T-cell (primary cell): Measurements from ENCODE around the gene CXCR2. TPM values are rescaled to one million over a fixed set of nuclear protein-coding genes. Genes with fewer than 3 reads are reported as not detected.

ENCODE experiments used
- ATAC-seq, 4 experiments: fragments of 200-7000 bp in 3 of 4; fragments of 150-1000 bp in 1 of 4; cut with Tn5 transposase; replicated peaks in 1 of 4; 1 replicate in 3 of 4; 2 replicates in 1 of 4; pipeline ENCODE4 v1.10.0; 2021; ENCODE audit warnings: moderate library complexity in 3 of 4, mild to moderate bottlenecking in 2 of 4, moderate number of reproducible peaks in 1 of 4
- CTCF ChIA-PET, 2 donors: fragments of 300-600 bp; sonication (Branson Sonifier 250); formaldehyde crosslinking; loops; one replicate each; lab custom pipeline; 2022; ENCODE audit warnings: antibody characterized with exemption in 2 of 2; lab: Charles Lee
- POLR2A ChIA-PET, 2 donors: fragments of 300-600 bp; sonication (Branson Sonifier 250); formaldehyde crosslinking; loops; one replicate each; lab custom pipeline; 2022; ENCODE audit warnings: antibody characterized with exemption in 2 of 2; lab: Charles Lee
- DNase-seq, 35 experiments: peaks; one replicate each; pipeline versions ENCODE4 v3.0.0 to v3.0.0-alpha.2; 2013 to 2023
- H3K27ac ChIP-seq: one replicate; pipeline ENCODE4 v1.5.1; 2013; ENCODE audit warnings: low read length
- H3K27me3 ChIP-seq, 2 experiments: replicated peaks in 1 of 2; 1 replicate in 1 of 2; 2 replicates in 1 of 2; pipeline versions ENCODE4 v1.6.1 to v1.7.0; 2013; ENCODE audit warnings: low read length in 1 of 2, mixed read lengths in 1 of 2; ENCODE audit not compliant: control insufficient read depth in 2 of 2, insufficient read depth in 2 of 2; ENCODE audit errors: extremely low read depth in 1 of 2
- H3K36me3 ChIP-seq, 2 donors: 1 replicate in 1 of 2; 2 replicates in 1 of 2; pipeline versions ENCODE4 v1.6.1 to v1.7.0; 2013; ENCODE audit warnings: low read length in 1 of 2; ENCODE audit not compliant: control insufficient read depth in 2 of 2, insufficient read depth in 1 of 2; ENCODE audit errors: extremely low read depth in 1 of 2
- H3K4me1 ChIP-seq, 2 experiments: 1 replicate in 1 of 2; 2 replicates in 1 of 2; pipeline versions ENCODE4 v1.6.1 to v1.7.0; 2013; ENCODE audit warnings: low read length in 2 of 2, mixed read lengths in 1 of 2; ENCODE audit not compliant: insufficient read depth in 2 of 2, control insufficient read depth in 1 of 2; ENCODE audit errors: extremely low read depth in 1 of 2
- H3K4me3 ChIP-seq, 2 donors: 1 replicate in 1 of 2; 2 replicates in 1 of 2; pipeline versions ENCODE4 v1.5.1 to v1.7.0; 2013; ENCODE audit warnings: mild to moderate bottlenecking in 2 of 2, low read length in 1 of 2, moderate library complexity in 1 of 2; ENCODE audit not compliant: control insufficient read depth in 1 of 2; ENCODE audit errors: extremely low read depth in 1 of 2
- H3K9me3 ChIP-seq: 2 replicates; pipeline ENCODE4 v1.7.0; 2013
- H3K27ac Mint-ChIP-seq, 2 donors: one replicate each; pipeline ENCODE4 v1.8.0; 2020 to 2021; ENCODE audit warnings: mild to moderate bottlenecking in 2 of 2, mixed read lengths in 2 of 2
- H3K27me3 Mint-ChIP-seq, 2 donors: one replicate each; pipeline ENCODE4 v1.8.0; 2021 to 2022; ENCODE audit warnings: mixed read lengths in 2 of 2
- H3K36me3 Mint-ChIP-seq: one replicate; pipeline ENCODE4 v1.8.0; 2021; ENCODE audit warnings: mixed read lengths
- H3K4me1 Mint-ChIP-seq, 3 donors: one replicate each; pipeline ENCODE4 v1.8.0; 2020 to 2022; ENCODE audit warnings: mixed read lengths in 3 of 3, mild to moderate bottlenecking in 1 of 3
- H3K4me3 Mint-ChIP-seq, 3 donors: one replicate each; pipeline ENCODE4 v1.8.0; 2020 to 2022; ENCODE audit warnings: mild to moderate bottlenecking in 3 of 3, mixed read lengths in 3 of 3, moderate library complexity in 3 of 3
- H3K9me3 Mint-ChIP-seq, 3 donors: one replicate each; pipeline ENCODE4 v1.8.0; 2020 to 2022; ENCODE audit warnings: mixed read lengths in 3 of 3
- WGBS: methylation state at CpG from one replicate; pipeline ENCODE4 v1.1.5; 2013; ENCODE audit warnings: missing lambda C conversion rate; ENCODE audit not compliant: insufficient coverage; 5-methylcytosine and 5-hydroxymethylcytosine counted together
- total RNA-seq, 35 experiments: library from RNA in 6 of 35; stranded (reverse) in 6 of 35; fragments of 120-200 nt in 1 of 35; gene quantifications; one replicate each; pipeline versions ENCODE4 v1.2.1 to v1.2.4 and lab custom pipeline; 2013 to 2026

CXCR2 gene
- total RNA-seq, 5 donors from 2014 or later (not counting 1 experiment from before 2014, with no cell fraction given): 0.46 to 0.56 (median 0.54) TPM; not detected in 2

DNA sequence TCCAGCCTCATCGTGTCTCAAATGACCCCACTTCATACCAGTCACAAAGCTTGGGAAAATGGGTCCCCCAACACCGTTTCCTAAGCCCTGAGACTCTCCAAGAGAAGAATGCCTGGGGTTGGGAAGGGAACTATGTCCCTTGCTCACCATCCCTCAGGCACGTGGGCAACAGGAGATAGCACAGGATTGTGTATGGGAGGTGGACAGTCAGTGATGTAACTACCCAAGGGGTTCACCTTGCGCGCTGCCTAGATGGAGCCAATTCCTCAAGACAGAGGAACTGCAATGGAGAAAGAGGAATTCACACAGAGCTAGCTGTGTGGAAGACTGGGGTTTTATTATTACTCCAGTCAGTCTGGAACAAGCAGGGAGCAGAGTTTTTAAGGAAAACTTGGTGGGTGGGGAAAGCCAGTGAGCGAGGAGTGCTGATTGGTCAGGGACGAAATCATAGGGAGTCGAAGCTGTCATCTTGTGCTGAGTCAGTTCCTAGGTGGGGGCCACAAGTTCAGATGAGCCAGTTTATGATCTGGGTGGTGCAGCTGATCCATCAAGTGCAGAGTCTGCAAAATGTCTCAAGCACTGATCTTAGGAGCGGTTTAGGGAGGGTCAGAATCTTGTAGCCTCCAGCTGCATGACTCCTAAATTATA, 54.8 kb downstream of the CXCR2 start:
- Mint-ChIP-seq H3K9me3 (no peaks in the 10 kb centered on the region), H3K4me1 (peaks cover 0 to 2% (median 0%) of the 10 kb centered on the region in 3 donors), H3K4me3 (no peak overlapping the region), H3K27me3 (peaks cover 0 to 10% of the 10 kb centered on the region in 2 donors), H3K27ac (no peak overlapping the region), H3K36me3 (no peaks in the 10 kb centered on the region)
- H3K4me1 ChIP-seq: no peaks in the 10 kb centered on the region
- WGBS: 52% methylated on average over 5 of the region's 9 CpGs
- H3K36me3 ChIP-seq: no peaks in the 10 kb centered on the region
- no peak overlapping the region for H3K4me3 ChIP-seq
- H3K9me3 ChIP-seq: no peaks in the 10 kb centered on the region
- H3K27me3 ChIP-seq: peaks cover 0 to 4% of the 10 kb centered on the region in 2 experiments
- POLR2A ChIA-PET: no interaction called here
- DNase-seq (no peak), ATAC-seq (no peak)
- no peak overlapping the region for H3K27ac ChIP-seq
- CTCF ChIA-PET: no interaction called here

DNA sequence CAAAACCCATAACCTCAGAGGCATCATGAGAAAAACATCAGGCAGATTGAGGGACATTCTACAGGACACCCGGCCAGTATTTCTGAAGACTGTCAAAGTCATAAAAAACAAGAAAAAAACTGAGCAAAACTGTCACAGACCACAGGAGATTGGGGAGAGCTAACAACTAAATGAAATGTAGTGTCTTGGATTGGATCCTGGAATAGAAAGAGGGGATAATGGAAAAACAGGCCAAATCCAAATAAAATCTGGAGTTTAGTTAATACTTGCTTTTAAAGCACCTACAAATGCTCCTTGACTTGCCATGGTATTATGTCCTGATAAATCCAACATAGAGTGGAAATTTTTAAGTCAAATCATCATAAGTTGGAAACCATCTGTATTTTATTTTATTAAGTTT, 58.5 kb downstream of the CXCR2 start:
- ChIA-PET CTCF (interaction anchor here in 1 of 2 donors (0.6 to 2.2 kb wide), 3 partner anchors 32 to 73 kb away, joined by 3 to 9 read pairs (median 3); partner anchors contain the start of gene ARPC2), POLR2A (interaction anchor here in 1 of 2 donors (0.6 kb wide), 1 partner anchor 143 kb away, joined by 6 read pairs; no protein-coding TSS in a partner anchor)
- Mint-ChIP-seq H3K9me3 (no peaks in the 10 kb centered on the region), H3K4me1 (peaks cover 8 to 13% (median 9%) of the 10 kb centered on the region in 3 donors), H3K4me3 (no peak overlapping the region), H3K27me3 (peaks cover 0 to 5% of the 10 kb centered on the region in 2 donors), H3K27ac (no peak overlapping the region), H3K36me3 (no peaks in the 10 kb centered on the region)
- Histone ChIP-seq H3K9me3 (no peaks in the 10 kb centered on the region), H3K27me3 (peaks cover 0 to 2% of the 10 kb centered on the region in 2 experiments), H3K36me3 (no peaks in the 10 kb centered on the region), H3K4me3 (no peak overlapping the region), H3K4me1 (peaks cover 0 to 7% of the 10 kb centered on the region in 2 experiments), H3K27ac (no peak overlapping the region)
- ATAC-seq (no peak), DNase-seq (no peak)
- no CpG with 5 or more reads among the region's 1 CpG for WGBS

- Histone ChIP-seq H3K27me3 (peaks cover 0 to 2% of the 10 kb centered on the region in 2 experiments), H3K4me3 (no peak overlapping the region), H3K27ac (no peak overlapping the region), H3K4me1 (peaks cover 0 to 7% of the 10 kb centered on the region in 2 experiments), H3K9me3 (no peaks in the 10 kb centered on the region), H3K36me3 (no peaks in the 10 kb centered on the region)
- ChIA-PET CTCF (no interaction called here), POLR2A (no interaction called here)
- Mint-ChIP-seq H3K27ac (peak overlapping the region in 1 of 2 donors; percentile 23), H3K4me3 (no peak overlapping the region), H3K36me3 (no peaks in the 10 kb centered on the region), H3K9me3 (no peaks in the 10 kb centered on the region), H3K4me1 (peaks cover 8 to 13% (median 9%) of the 10 kb centered on the region in 3 donors), H3K27me3 (peaks cover 0 to 2% of the 10 kb centered on the region in 2 donors)
- ATAC-seq: peak; percentile 91 to 98 (median 96)
- 52% methylated on average over 5 of the region's 8 CpGs for WGBS
- DNase-seq: peak; percentile 39 to 84 (median 64)
Observed at GRCh38 chr2:218186355-218186766, 60.5 kb downstream of the CXCR2 start.

Other genes starting within 250 kb of the CXCR2 start
- 1 to 10 TPM in 3 of 5 donors, under 1 TPM in 2; 0.28 to 2.1 (median 1.3) TPM for gene TNS1, start 123.0 kb upstream of the CXCR2 start, total RNA-seq
- 1 to 10 TPM in 1 of 5 donors, under 1 TPM in 4; 0.18 to 1.0 (median 0.65) TPM for gene RUFY4, start 56.8 kb upstream of the CXCR2 start, total RNA-seq
- gene CXCR1, start 40.9 kb downstream of the CXCR2 start, total RNA-seq: under 1 TPM in 4 of 5 donors, not detected in 1; 0.12 to 0.25 (median 0.18) TPM
- 100 to 1,000 TPM; 347 to 487 (median 390) TPM for gene ARPC2, start 91.2 kb downstream of the CXCR2 start, total RNA-seq
- gene GPBAR1, start 135.0 kb downstream of the CXCR2 start, total RNA-seq: 1 to 10 TPM in 4 of 5 donors, under 1 TPM in 1; 0.89 to 2.7 (median 1.2) TPM
- 10 to 100 TPM; 46.2 to 71.3 (median 67.4) TPM for gene AAMP, start 144.1 kb downstream of the CXCR2 start, total RNA-seq
- gene PNKD, start 144.5 kb downstream of the CXCR2 start, total RNA-seq: 10 to 100 TPM; 17.4 to 33.1 (median 30.6) TPM
- 100 to 1,000 TPM in 3 of 5 donors, 10 to 100 TPM in 2; 78.8 to 166 (median 144) TPM for gene TMBIM1, start 166.5 kb downstream of the CXCR2 start, total RNA-seq
- not detected for gene CATIP, start 230.8 kb downstream of the CXCR2 start, total RNA-seq